Epithelial cell of proximal tubule (primary cell): ENCODE measurements around the gene MAP4K2. TPM values are rescaled to one million over a fixed set of nuclear protein-coding genes. Genes with fewer than 3 reads are reported as not detected.

Experiments
- DNase-seq: peaks from one replicate; pipeline ENCODE4 v3.0.0-alpha.2; 2011; ENCODE audit warnings: low read depth
- H3K4me3 ChIP-seq: 2 replicates; pipeline ENCODE4 v1.5.1; 2011; ENCODE audit warnings: low read depth, mild to moderate bottlenecking, low read length
- total RNA-seq: library from RNA; depleted of rRNA; stranded (reverse); fragments of >200 nt; gene quantifications from 2 replicates; pipeline ENCODE4 v1.2.3, GENCODE V29; 2015
- TF ChIP-seq, protein P1 (sequence below): conservative IDR thresholded peaks from 2 replicates; pipeline ENCODE4 v1.5.1; 2012; ENCODE audit warnings: low read depth, mild to moderate bottlenecking, low read length

MAP4K2 gene
- total RNA-seq, 1 donor from 2014 or later = 52.4 TPM

DNA sequence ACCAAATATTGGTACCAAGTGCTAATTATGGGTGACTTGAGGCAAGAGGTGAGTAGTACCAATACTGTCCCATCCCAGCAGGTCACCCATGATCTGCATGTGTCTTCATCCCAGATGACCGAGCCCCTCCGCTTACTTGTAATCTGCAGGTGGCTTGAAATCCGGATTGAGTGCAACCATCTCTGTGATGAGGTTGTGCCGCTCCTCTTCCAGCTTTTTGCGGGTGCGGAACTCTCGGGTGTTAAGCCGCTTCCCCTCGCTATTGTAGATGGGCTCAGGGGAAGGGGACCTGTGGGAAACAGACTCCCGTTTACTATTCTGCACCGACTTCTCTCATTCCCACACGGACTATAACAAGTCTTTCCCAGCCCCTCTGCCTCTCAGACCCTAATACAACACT, 32.9 kb downstream of the MAP4K2 start:
- no peak for DNase-seq
- TF ChIP-seq, protein P1, sequence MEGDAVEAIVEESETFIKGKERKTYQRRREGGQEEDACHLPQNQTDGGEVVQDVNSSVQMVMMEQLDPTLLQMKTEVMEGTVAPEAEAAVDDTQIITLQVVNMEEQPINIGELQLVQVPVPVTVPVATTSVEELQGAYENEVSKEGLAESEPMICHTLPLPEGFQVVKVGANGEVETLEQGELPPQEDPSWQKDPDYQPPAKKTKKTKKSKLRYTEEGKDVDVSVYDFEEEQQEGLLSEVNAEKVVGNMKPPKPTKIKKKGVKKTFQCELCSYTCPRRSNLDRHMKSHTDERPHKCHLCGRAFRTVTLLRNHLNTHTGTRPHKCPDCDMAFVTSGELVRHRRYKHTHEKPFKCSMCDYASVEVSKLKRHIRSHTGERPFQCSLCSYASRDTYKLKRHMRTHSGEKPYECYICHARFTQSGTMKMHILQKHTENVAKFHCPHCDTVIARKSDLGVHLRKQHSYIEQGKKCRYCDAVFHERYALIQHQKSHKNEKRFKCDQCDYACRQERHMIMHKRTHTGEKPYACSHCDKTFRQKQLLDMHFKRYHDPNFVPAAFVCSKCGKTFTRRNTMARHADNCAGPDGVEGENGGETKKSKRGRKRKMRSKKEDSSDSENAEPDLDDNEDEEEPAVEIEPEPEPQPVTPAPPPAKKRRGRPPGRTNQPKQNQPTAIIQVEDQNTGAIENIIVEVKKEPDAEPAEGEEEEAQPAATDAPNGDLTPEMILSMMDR = no peak
- H3K4me3 ChIP-seq = no peak overlapping the region

DNA sequence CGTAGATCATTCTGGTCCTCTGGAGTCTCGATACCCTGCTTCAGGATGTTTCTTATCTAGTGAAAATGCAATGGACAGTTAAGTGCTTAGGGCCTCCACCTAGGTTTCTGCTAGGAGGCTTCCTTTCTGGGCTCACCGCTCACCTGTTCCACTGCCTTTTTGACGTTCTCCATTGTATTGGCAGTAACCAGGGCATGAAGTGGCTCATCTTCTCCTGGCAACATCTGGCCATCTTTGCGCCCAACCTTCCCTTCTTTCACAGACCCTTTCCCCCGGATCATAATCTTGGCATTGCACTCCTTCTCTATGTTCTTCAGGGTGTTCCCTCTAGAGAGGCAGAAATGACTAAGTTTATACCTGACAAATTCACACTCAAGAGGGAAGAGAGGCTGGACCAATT, 33.7 kb downstream of the MAP4K2 start:
- TF ChIP-seq, protein P1 = no peak
- no peak for DNase-seq
- no peak overlapping the region for H3K4me3 ChIP-seq

GRCh38 chr11:64768300-64768694, 34.7 kb downstream of the MAP4K2 start:
- TF ChIP-seq, protein P1 = no peak
- H3K4me3 ChIP-seq = no peak overlapping the region
- no peak for DNase-seq

- no peak for DNase-seq
- TF ChIP-seq, protein P1 = peak; percentile 84
- H3K4me3 ChIP-seq = no peak overlapping the region
These were observed 35.4 kb downstream of the MAP4K2 start for GRCh38 chr11:64767344-64768299.

DNA sequence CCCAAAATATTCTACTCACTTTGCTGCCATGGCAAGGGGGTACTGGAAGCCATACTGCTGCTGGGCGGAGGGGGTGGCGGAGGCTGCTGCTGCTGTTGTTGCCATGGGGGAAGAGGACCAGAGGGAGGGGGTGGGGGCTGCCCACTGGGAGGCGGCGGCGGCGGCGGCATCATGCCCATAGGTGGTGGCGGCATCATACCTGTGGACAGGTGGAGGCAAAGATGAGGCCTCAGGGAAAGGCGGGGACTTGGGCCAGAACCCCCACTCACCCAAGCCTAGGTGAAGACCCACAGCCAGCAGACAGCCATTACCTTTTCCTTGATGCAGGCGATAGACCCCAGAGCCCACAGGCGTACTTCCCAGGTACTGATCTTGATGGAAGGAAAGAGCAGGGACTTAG, 36.1 kb downstream of the MAP4K2 start:
- no peak overlapping the region for H3K4me3 ChIP-seq
- TF ChIP-seq, protein P1 = no peak
- DNase-seq = no peak

GRCh38 chr11:64765851-64766665, 37.0 kb downstream of the MAP4K2 start:
- no peak overlapping the region for H3K4me3 ChIP-seq
- DNase-seq = no peak
- TF ChIP-seq, protein P1 = no peak
